T-cell (primary cell): Measurements from ENCODE around the gene ZNF883. TPM values are rescaled to one million over a fixed set of nuclear protein-coding genes. Genes with fewer than 3 reads are reported as not detected.

Experiments used
- ATAC-seq, 4 experiments: fragments of 200-7000 bp in 3 of 4; fragments of 150-1000 bp in 1 of 4; cut with Tn5 transposase; replicated peaks in 1 of 4; 1 replicate in 3 of 4; 2 replicates in 1 of 4; pipeline ENCODE4 v1.10.0; 2021; ENCODE audit warnings: moderate library complexity in 3 of 4, mild to moderate bottlenecking in 2 of 4, moderate number of reproducible peaks in 1 of 4
- CTCF ChIA-PET, 2 donors: fragments of 300-600 bp; sonication (Branson Sonifier 250); formaldehyde crosslinking; loops; one replicate each; lab custom pipeline; 2022; ENCODE audit warnings: antibody characterized with exemption in 2 of 2; lab: Charles Lee
- POLR2A ChIA-PET, 2 donors: fragments of 300-600 bp; sonication (Branson Sonifier 250); formaldehyde crosslinking; loops; one replicate each; lab custom pipeline; 2022; ENCODE audit warnings: antibody characterized with exemption in 2 of 2; lab: Charles Lee
- DNase-seq, 35 experiments: peaks; one replicate each; pipeline versions ENCODE4 v3.0.0 to v3.0.0-alpha.2; 2013 to 2023
- H3K27ac ChIP-seq: one replicate; pipeline ENCODE4 v1.5.1; 2013; ENCODE audit warnings: low read length
- H3K27me3 ChIP-seq, 2 experiments: replicated peaks in 1 of 2; 1 replicate in 1 of 2; 2 replicates in 1 of 2; pipeline versions ENCODE4 v1.6.1 to v1.7.0; 2013; ENCODE audit warnings: low read length in 1 of 2, mixed read lengths in 1 of 2; ENCODE audit not compliant: control insufficient read depth in 2 of 2, insufficient read depth in 2 of 2; ENCODE audit errors: extremely low read depth in 1 of 2
- H3K36me3 ChIP-seq, 2 donors: 1 replicate in 1 of 2; 2 replicates in 1 of 2; pipeline versions ENCODE4 v1.6.1 to v1.7.0; 2013; ENCODE audit warnings: low read length in 1 of 2; ENCODE audit not compliant: control insufficient read depth in 2 of 2, insufficient read depth in 1 of 2; ENCODE audit errors: extremely low read depth in 1 of 2
- H3K4me1 ChIP-seq, 2 experiments: 1 replicate in 1 of 2; 2 replicates in 1 of 2; pipeline versions ENCODE4 v1.6.1 to v1.7.0; 2013; ENCODE audit warnings: low read length in 2 of 2, mixed read lengths in 1 of 2; ENCODE audit not compliant: insufficient read depth in 2 of 2, control insufficient read depth in 1 of 2; ENCODE audit errors: extremely low read depth in 1 of 2
- H3K4me3 ChIP-seq, 2 donors: 1 replicate in 1 of 2; 2 replicates in 1 of 2; pipeline versions ENCODE4 v1.5.1 to v1.7.0; 2013; ENCODE audit warnings: mild to moderate bottlenecking in 2 of 2, low read length in 1 of 2, moderate library complexity in 1 of 2; ENCODE audit not compliant: control insufficient read depth in 1 of 2; ENCODE audit errors: extremely low read depth in 1 of 2
- H3K9me3 ChIP-seq: 2 replicates; pipeline ENCODE4 v1.7.0; 2013
- H3K27ac Mint-ChIP-seq, 2 donors: one replicate each; pipeline ENCODE4 v1.8.0; 2020 to 2021; ENCODE audit warnings: mild to moderate bottlenecking in 2 of 2, mixed read lengths in 2 of 2
- H3K27me3 Mint-ChIP-seq, 2 donors: one replicate each; pipeline ENCODE4 v1.8.0; 2021 to 2022; ENCODE audit warnings: mixed read lengths in 2 of 2
- H3K36me3 Mint-ChIP-seq: one replicate; pipeline ENCODE4 v1.8.0; 2021; ENCODE audit warnings: mixed read lengths
- H3K4me1 Mint-ChIP-seq, 3 donors: one replicate each; pipeline ENCODE4 v1.8.0; 2020 to 2022; ENCODE audit warnings: mixed read lengths in 3 of 3, mild to moderate bottlenecking in 1 of 3
- H3K4me3 Mint-ChIP-seq, 3 donors: one replicate each; pipeline ENCODE4 v1.8.0; 2020 to 2022; ENCODE audit warnings: mild to moderate bottlenecking in 3 of 3, mixed read lengths in 3 of 3, moderate library complexity in 3 of 3
- H3K9me3 Mint-ChIP-seq, 3 donors: one replicate each; pipeline ENCODE4 v1.8.0; 2020 to 2022; ENCODE audit warnings: mixed read lengths in 3 of 3
- WGBS: methylation state at CpG from one replicate; pipeline ENCODE4 v1.1.5; 2013; ENCODE audit warnings: missing lambda C conversion rate; ENCODE audit not compliant: insufficient coverage; 5-methylcytosine and 5-hydroxymethylcytosine counted together
- total RNA-seq, 35 experiments: library from RNA in 6 of 35; stranded (reverse) in 6 of 35; fragments of 120-200 nt in 1 of 35; gene quantifications; one replicate each; pipeline versions ENCODE4 v1.2.1 to v1.2.4 and lab custom pipeline; 2013 to 2026

The ZNF883 gene
- total RNA-seq, 5 donors from 2014 or later (not counting 1 experiment from before 2014, with no cell fraction given) = 0.73 to 1.4 (median 0.96) TPM; not detected in 1

DNA sequence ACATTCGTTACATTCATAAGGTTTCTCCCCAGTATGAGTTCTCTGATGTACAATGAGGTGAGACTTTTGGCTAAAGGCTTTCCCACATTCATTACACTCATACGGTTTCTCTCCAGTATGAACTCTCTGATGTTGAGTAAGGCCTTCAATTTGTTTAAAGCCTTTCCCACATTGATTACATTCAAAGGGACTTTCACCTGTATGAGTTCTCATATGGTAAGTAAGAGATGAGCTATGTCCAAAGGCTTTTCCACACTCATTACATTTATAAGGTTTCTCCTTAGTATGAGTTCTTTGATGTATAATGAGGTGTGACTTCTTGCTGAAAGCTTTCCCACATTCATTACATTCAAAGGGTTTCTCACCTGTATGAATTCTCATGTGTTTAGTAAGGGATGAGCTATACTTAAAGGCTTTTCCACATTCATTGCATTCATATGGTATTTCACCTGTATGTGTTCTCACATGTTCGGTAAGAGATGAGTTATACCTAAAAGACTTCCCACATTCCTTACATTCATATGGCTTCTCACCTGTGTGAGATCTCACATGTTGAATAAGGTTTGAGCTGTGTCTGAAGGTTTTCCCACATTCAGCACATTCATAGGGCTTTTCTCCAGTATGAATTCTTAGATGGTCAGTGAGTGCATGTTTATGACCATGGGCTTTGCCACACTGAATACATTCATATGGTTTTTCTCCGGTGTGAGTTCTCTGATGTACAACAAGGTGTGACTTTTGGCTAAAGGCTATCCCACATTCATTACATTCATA, 31.1 kb upstream of the ZNF883 start:
- Histone ChIP-seq H3K4me1 (no peaks in the 10 kb centered on the region), H3K9me3 (peaks cover 31% of the 10 kb centered on the region), H3K36me3 (peaks cover 0 to 25% of the 10 kb centered on the region in 2 donors), H3K4me3 (no peak overlapping the region), H3K27me3 (no peaks in the 10 kb centered on the region), H3K27ac (no peak overlapping the region)
- Mint-ChIP-seq H3K36me3 (peaks cover 57% of the 10 kb centered on the region), H3K4me1 (no peaks in the 10 kb centered on the region), H3K27ac (no peak overlapping the region), H3K9me3 (peaks cover 28 to 65% (median 54%) of the 10 kb centered on the region in 3 donors), H3K4me3 (no peak overlapping the region), H3K27me3 (no peaks in the 10 kb centered on the region)
- DNase-seq = no peak
- ATAC-seq = no peak
- POLR2A ChIA-PET = no interaction called here
- WGBS = no CpG with 5 or more reads among the region's 4 CpGs
- CTCF ChIA-PET = no interaction called here

DNA sequence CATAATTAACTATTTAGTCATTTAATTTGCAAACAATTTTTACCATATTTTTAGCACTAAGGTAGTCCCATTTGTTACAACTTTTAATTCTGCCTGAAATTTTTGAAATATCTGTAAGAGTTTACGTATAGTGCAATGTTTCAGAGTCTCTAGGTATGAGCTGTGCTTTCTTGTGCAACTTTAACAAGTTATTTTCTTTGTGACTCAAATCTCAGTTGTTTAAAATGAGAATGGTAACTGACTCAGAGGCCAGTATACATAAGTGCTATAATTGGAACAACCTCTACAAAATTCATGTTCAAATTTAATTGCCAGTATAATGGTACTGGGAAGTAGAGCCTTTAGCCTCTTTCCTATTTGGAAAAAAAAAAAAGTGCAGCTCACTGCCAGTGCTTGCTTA, 14.2 kb upstream of the ZNF883 start:
- Mint-ChIP-seq H3K36me3 (peaks cover 5% of the 10 kb centered on the region), H3K4me1 (no peaks in the 10 kb centered on the region), H3K27ac (no peak overlapping the region), H3K9me3 (peaks cover 26 to 59% (median 35%) of the 10 kb centered on the region in 3 donors), H3K27me3 (peaks cover 1 to 9% of the 10 kb centered on the region in 2 donors), H3K4me3 (no peak overlapping the region)
- Histone ChIP-seq H3K9me3 (peaks cover 2% of the 10 kb centered on the region), H3K27ac (no peak overlapping the region), H3K4me1 (no peaks in the 10 kb centered on the region), H3K36me3 (no peaks in the 10 kb centered on the region), H3K27me3 (no peaks in the 10 kb centered on the region), H3K4me3 (no peak overlapping the region)
- ChIA-PET POLR2A (no interaction called here), CTCF (no interaction called here)
- ATAC-seq = no peak
- no peak for DNase-seq
- no CpG with 5 or more reads among the region's 1 CpG for WGBS

DNA sequence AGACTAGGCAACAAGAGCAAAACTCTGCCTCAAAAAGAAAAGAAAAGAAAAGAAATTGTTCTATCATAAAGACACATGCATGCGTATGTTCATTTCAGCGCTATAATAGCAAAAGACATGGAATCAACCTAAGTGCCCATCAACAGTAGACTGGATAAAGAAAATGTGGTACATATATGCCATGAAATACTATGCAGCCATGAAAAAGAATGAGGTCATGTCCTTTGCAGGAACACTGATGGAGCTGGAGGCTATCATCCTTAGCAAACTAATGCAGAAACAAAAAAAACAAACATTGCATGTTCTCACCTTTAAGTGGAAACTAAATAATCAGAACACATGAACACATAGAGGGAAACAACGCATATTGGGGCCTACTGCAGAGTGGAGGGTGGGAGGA, 6.3 kb upstream of the ZNF883 start:
- Histone ChIP-seq H3K9me3 (no peaks in the 10 kb centered on the region), H3K36me3 (no peaks in the 10 kb centered on the region), H3K27ac (no peak overlapping the region), H3K4me3 (no peak overlapping the region), H3K27me3 (no peaks in the 10 kb centered on the region), H3K4me1 (no peaks in the 10 kb centered on the region)
- no CpG with 5 or more reads among the region's 3 CpGs for WGBS
- H3K27ac Mint-ChIP-seq = no peak overlapping the region
- H3K4me3 Mint-ChIP-seq = no peak overlapping the region
- POLR2A ChIA-PET = no interaction called here
- CTCF ChIA-PET = no interaction called here
- no peaks in the 10 kb centered on the region for H3K4me1 Mint-ChIP-seq
- peaks cover 3% of the 10 kb centered on the region for H3K36me3 Mint-ChIP-seq
- ATAC-seq (no peak), DNase-seq (no peak)
- H3K27me3 Mint-ChIP-seq = peaks cover 3 to 9% of the 10 kb centered on the region in 2 donors
- H3K9me3 Mint-ChIP-seq = peaks cover 18 to 70% (median 40%) of the 10 kb centered on the region in 3 donors

DNA sequence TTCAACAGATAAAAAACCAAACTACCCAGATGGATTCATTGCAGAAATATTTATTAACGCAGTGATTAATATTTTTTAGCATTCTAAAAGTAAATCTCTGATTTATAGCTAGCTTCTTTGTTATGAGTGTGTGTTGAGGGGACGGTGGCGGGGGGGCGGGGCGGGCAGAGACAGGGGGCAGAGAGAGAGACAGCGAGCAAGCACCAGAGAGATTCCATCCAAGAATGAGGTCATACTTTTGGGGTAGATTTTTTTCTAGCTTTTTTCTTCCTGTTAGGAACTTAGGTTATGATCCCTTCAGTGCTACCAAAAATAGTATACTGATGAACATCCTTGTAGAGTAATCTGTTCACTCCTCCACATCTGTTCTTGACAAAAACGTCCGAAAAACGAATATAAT, 500 bp upstream of the ZNF883 start:
- POLR2A ChIA-PET = no interaction called here
- no CpG with 5 or more reads among the region's 9 CpGs for WGBS
- Histone ChIP-seq H3K36me3 (no peaks in the 10 kb centered on the region), H3K27me3 (peaks cover 0 to 6% of the 10 kb centered on the region in 2 experiments), H3K4me3 (peak overlapping the region in 1 of 2 donors; percentile 28), H3K9me3 (no peaks in the 10 kb centered on the region), H3K4me1 (peaks cover 0 to 6% of the 10 kb centered on the region in 2 experiments), H3K27ac (no peak overlapping the region)
- H3K4me1 Mint-ChIP-seq = peaks cover 0 to 6% (median 5%) of the 10 kb centered on the region in 3 donors
- H3K36me3 Mint-ChIP-seq = peaks cover 11% of the 10 kb centered on the region
- peaks cover 22 to 28% of the 10 kb centered on the region in 2 donors for H3K27me3 Mint-ChIP-seq
- no peak overlapping the region for H3K27ac Mint-ChIP-seq
- DNase-seq (no peak), ATAC-seq (no peak)
- peak overlapping the region in 2 of 3 donors; percentile 73 to 74 for H3K4me3 Mint-ChIP-seq
- peaks cover 13 to 45% (median 17%) of the 10 kb centered on the region in 3 donors for H3K9me3 Mint-ChIP-seq
- CTCF ChIA-PET = no interaction called here

DNA sequence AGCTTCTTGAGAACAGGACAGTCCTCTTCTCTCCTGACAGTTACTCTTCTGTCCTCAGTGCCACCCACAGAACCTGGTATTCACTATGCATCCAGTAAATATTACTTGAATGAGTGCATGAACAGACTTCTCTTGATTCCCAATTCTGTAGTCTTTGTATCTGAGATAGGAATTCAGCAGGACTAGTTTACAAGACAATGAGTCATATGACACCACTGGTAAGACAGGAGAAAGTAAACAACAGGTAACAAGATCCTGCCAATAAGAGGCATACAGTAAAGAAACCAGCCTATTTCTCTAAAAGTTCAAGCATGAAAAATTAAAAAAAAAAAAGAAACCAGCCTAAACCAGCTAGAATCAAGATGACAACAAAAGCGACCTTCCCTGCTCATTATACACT, 6.2 kb downstream of the ZNF883 start:
- Mint-ChIP-seq H3K27me3 (peaks cover 5% of the 10 kb centered on the region in 2 donors), H3K27ac (no peak overlapping the region), H3K9me3 (peaks cover 22 to 48% (median 23%) of the 10 kb centered on the region in 3 donors), H3K36me3 (peaks cover 25% of the 10 kb centered on the region), H3K4me1 (no peaks in the 10 kb centered on the region), H3K4me3 (no peak overlapping the region)
- H3K4me1 ChIP-seq = no peaks in the 10 kb centered on the region
- WGBS = no CpG with 5 or more reads among the region's 1 CpG
- DNase-seq = no peak
- no peak overlapping the region for H3K27ac ChIP-seq
- CTCF ChIA-PET = no interaction called here
- H3K9me3 ChIP-seq = peaks cover 2% of the 10 kb centered on the region
- no peak overlapping the region for H3K4me3 ChIP-seq
- H3K36me3 ChIP-seq = no peaks in the 10 kb centered on the region
- ATAC-seq = no peak
- H3K27me3 ChIP-seq = no peaks in the 10 kb centered on the region
- POLR2A ChIA-PET = no interaction called here

DNA sequence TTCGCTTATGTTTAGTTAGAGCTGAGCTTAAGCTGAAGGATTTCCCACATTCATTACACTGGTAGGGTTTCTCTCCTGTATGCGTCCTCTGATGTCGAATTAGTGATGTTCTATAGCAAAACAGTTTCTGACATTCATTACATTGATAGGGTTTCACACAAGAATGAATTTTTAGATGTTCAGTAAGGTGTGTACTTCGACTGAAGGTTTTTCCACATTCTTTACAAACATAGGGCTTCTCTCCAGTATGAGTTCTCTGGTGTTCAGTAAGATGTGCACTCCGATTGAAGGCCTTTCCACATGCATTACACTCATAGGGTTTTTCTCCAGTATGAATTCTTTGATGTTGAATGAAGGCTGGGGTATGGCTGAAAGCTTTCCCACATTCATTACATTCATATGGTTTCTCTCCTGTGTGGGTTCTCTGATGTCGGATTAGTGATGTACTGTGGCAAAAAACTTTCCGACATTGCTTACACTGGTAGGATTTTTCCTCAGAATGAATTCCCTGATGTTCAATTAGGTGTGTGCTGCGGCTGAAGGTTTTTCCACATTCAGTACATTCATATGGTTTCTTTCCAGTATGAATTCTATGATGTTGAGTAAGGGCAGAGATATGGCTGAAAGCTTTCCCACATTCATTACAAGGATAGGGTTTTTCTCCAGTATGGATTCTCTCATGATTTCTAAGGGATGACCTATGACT, 14.6 kb downstream of the ZNF883 start:
- ATAC-seq = no peak
- H3K9me3 ChIP-seq = peaks cover 28% of the 10 kb centered on the region
- H3K4me3 Mint-ChIP-seq = no peak overlapping the region

More for the DNA sequence above, 14.6 kb downstream of the ZNF883 start:
- H3K36me3 ChIP-seq = no peaks in the 10 kb centered on the region
- Mint-ChIP-seq H3K36me3 (peaks cover 46% of the 10 kb centered on the region), H3K9me3 (peaks cover 28 to 73% (median 55%) of the 10 kb centered on the region in 3 donors), H3K4me1 (no peaks in the 10 kb centered on the region), H3K27ac (no peak overlapping the region), H3K27me3 (no peaks in the 10 kb centered on the region)
- peaks cover 0 to 3% of the 10 kb centered on the region in 2 experiments for H3K27me3 ChIP-seq
- H3K4me1 ChIP-seq = no peaks in the 10 kb centered on the region
- H3K27ac ChIP-seq = no peak overlapping the region
- no peak overlapping the region for H3K4me3 ChIP-seq
- no CpG with 5 or more reads among the region's 8 CpGs for WGBS
- ChIA-PET CTCF (no interaction called here), POLR2A (no interaction called here)
- DNase-seq = no peak
